ENCODE measurements around the gene ALDH1L1. TPM values are rescaled to one million over a fixed set of nuclear protein-coding genes. Genes with fewer than 3 reads are reported as not detected.

The ALDH1L1 gene
- total RNA-seq, 1 experiment from 2014 or later, result 50.0 TPM

DNA sequence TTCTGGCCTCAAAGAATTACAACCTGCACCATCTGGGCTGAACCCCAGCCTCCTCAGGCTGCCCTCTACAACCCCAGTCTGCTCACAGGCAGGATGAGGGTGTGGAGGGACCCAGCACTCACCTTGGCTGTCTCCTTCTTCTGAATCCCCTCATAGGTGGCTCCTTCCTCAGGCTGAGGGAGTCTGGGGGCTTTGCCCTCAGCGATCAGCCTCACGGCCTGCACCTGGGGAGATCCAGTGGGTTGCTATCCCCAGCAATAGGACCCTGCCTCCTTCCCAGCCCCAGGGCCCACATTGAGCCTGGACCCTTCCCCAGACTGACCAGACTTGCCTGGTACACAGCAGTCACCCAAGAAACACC lies 25.1 kb downstream of the ALDH1L1 start:
- no TSS peak for BruUV-seq (replicated peaks)
- Histone ChIP-seq H3K79me2 (ENCODE audit: low read depth) (no peaks in the 10 kb centered on the region), H3K9me2 (ENCODE audit: insufficient read depth) (no peaks in the 10 kb centered on the region), H3K4me2 (no peak overlapping the region), H3F3A (ENCODE audit: insufficient read depth, low read depth) (no peaks in the 10 kb centered on the region), H3K4me3 (no peak overlapping the region), H3K27me3 (ENCODE audit: insufficient read depth, low read depth) (no peaks in the 10 kb centered on the region), H3K9me3 (ENCODE audit: insufficient read depth, low read depth) (no peaks in the 10 kb centered on the region), H4K20me1 (ENCODE audit: insufficient read depth) (no peaks in the 10 kb centered on the region), H3K36me3 (ENCODE audit: low read depth) (no peaks in the 10 kb centered on the region), H3K4me1 (replicated peaks; ENCODE audit: insufficient read depth) (no peaks in the 10 kb centered on the region), H3K27ac (no peak overlapping the region), H2AFZ (no peak overlapping the region)
- intact Hi-C loops (cut with micrococcal nuclease; ENCODE audit: unreplicated experiment), result no loop called here
- DNase-seq, result no peak
- CTCF ChIA-PET, result no interaction called here
- POLR2A ChIA-PET (ENCODE audit: unreplicated experiment), result no interaction called here
- TF ChIP-seq, protein P1, sequence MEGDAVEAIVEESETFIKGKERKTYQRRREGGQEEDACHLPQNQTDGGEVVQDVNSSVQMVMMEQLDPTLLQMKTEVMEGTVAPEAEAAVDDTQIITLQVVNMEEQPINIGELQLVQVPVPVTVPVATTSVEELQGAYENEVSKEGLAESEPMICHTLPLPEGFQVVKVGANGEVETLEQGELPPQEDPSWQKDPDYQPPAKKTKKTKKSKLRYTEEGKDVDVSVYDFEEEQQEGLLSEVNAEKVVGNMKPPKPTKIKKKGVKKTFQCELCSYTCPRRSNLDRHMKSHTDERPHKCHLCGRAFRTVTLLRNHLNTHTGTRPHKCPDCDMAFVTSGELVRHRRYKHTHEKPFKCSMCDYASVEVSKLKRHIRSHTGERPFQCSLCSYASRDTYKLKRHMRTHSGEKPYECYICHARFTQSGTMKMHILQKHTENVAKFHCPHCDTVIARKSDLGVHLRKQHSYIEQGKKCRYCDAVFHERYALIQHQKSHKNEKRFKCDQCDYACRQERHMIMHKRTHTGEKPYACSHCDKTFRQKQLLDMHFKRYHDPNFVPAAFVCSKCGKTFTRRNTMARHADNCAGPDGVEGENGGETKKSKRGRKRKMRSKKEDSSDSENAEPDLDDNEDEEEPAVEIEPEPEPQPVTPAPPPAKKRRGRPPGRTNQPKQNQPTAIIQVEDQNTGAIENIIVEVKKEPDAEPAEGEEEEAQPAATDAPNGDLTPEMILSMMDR (conservative IDR thresholded peaks at IDR 0.05), result no peak
- TF ChIP-seq EZH2 (IDR thresholded peaks at IDR 0.05; ENCODE audit: low read depth), result no peak

DNA sequence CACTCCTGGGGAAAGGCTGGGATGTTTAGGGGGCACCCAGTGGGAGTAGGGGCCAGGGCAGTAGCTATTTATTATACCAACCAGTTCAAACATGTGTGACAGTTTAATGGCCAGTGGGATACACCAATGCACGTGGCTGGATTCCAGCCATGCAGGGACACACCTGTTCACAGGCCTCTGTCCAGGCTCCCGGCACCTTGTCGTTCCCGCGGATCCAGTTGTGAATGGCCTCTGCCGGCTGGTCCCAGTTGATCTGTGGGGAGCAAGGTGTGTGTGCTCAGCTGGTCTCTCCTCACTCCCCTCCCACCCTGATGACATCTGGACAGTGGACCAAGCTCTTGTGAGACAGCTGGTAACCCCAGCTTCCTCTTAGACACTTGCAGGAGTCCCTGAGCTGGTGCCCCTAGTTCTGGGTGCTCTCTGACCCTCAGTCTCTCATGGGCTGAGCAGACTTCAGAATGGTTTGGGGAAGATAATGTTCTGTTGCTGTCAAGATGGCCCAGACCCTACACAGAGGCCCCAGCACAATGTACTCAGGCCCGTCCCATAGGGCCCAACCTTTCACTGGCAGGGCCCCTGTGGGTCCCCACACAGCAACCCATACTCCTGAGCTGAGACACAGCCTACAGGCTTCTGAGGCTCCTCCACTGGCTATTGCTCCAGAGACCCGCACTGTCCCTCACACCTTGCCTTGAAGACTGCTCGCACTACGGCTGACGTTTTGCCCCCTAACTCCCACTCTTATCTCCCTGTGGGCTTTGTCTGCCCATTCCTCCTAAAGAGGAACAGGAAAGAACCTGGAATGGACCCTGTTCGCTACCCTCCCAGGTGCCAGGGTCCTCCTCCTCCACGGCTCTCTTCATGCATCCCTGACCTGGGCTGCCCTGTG lies 25.8 kb downstream of the ALDH1L1 start:
- H4K20me1 ChIP-seq (ENCODE audit: insufficient read depth), result no peaks in the 10 kb centered on the region
- ChIA-PET POLR2A (ENCODE audit: unreplicated experiment) (interaction anchor here (0.5 kb wide), 1 partner anchor 705 kb away, joined by 4 read pairs; no protein-coding TSS in a partner anchor), CTCF (interaction anchor here (0.6 kb wide), 1 partner anchor 219 kb away, joined by 3 read pairs; no protein-coding TSS in a partner anchor)
- H3K27ac ChIP-seq, result no peak overlapping the region
- no peaks in the 10 kb centered on the region for H3K27me3 ChIP-seq (ENCODE audit: insufficient read depth, low read depth)
- H3F3A ChIP-seq (ENCODE audit: insufficient read depth, low read depth), result no peaks in the 10 kb centered on the region
- no peaks in the 10 kb centered on the region for H3K79me2 ChIP-seq (ENCODE audit: low read depth)
- no peaks in the 10 kb centered on the region for H3K4me1 ChIP-seq (replicated peaks; ENCODE audit: insufficient read depth)
- H3K9me2 ChIP-seq (ENCODE audit: insufficient read depth), result no peaks in the 10 kb centered on the region
- no TSS peak for BruUV-seq (replicated peaks)
- no peaks in the 10 kb centered on the region for H3K9me3 ChIP-seq (ENCODE audit: insufficient read depth, low read depth)
- intact Hi-C loops (cut with micrococcal nuclease; ENCODE audit: unreplicated experiment), result no loop called here
- TF ChIP-seq EZH2 (IDR thresholded peaks at IDR 0.05; ENCODE audit: low read depth), result no peak
- TF ChIP-seq, protein P1 (conservative IDR thresholded peaks at IDR 0.05), result no peak
- H3K4me2 ChIP-seq, result no peak overlapping the region
- H2AFZ ChIP-seq, result no peak overlapping the region
- H3K4me3 ChIP-seq, result no peak overlapping the region
- no peak for DNase-seq
- H3K36me3 ChIP-seq (ENCODE audit: low read depth), result no peaks in the 10 kb centered on the region

DNA sequence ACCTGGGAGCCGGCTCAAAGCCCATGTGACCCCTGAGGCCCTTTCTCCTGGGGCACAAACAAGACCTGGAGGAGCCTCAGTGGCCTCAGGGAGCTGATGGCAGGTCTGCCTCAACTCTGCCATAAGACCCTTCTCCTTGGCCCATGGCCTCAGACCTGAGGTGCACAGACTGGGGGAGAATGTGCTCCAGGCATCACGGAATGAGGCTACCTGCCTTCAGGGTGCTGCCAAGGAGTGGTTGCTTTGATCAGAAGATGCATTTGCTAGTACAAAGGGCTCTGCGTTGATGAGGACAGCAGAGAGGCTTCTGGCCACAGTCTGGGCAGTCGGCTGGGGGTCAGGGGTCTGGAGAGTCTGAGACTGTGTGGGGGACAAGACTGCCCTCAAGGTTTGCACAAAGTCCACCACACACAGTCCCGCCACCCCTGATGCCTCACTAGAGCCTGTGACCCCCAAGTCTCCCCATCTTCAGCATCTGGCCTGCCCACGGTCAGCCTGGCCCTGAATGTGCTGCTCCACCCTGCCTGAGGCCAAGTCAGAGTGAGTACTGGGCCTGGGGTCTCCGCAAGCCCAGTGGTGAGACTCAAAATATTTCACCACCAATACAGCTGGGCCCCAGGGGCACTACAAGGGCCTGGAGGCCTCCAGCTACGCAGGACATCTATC lies 26.6 kb downstream of the ALDH1L1 start:
- no peaks in the 10 kb centered on the region for H3K4me1 ChIP-seq (replicated peaks; ENCODE audit: insufficient read depth)
- ChIA-PET POLR2A (ENCODE audit: unreplicated experiment) (no interaction called here), CTCF (interaction anchor here (0.6 kb wide), 1 partner anchor 219 kb away, joined by 3 read pairs; no protein-coding TSS in a partner anchor)
- no peak overlapping the region for H3K27ac ChIP-seq
- no peak overlapping the region for H3K4me2 ChIP-seq
- H2AFZ ChIP-seq, result no peak overlapping the region
- H3K27me3 ChIP-seq (ENCODE audit: insufficient read depth, low read depth), result no peaks in the 10 kb centered on the region
- TF ChIP-seq, protein P1 (conservative IDR thresholded peaks at IDR 0.05), result no peak
- no peak for TF ChIP-seq EZH2 (IDR thresholded peaks at IDR 0.05; ENCODE audit: low read depth)
- H3K9me2 ChIP-seq (ENCODE audit: insufficient read depth), result no peaks in the 10 kb centered on the region
- no peaks in the 10 kb centered on the region for H3K79me2 ChIP-seq (ENCODE audit: low read depth)
- intact Hi-C loops (cut with micrococcal nuclease; ENCODE audit: unreplicated experiment), result no loop called here
- no peaks in the 10 kb centered on the region for H3F3A ChIP-seq (ENCODE audit: insufficient read depth, low read depth)
- no peak overlapping the region for H3K4me3 ChIP-seq
- BruUV-seq (replicated peaks), result no TSS peak
- H3K36me3 ChIP-seq (ENCODE audit: low read depth), result no peaks in the 10 kb centered on the region
- no peaks in the 10 kb centered on the region for H4K20me1 ChIP-seq (ENCODE audit: insufficient read depth)
- no peaks in the 10 kb centered on the region for H3K9me3 ChIP-seq (ENCODE audit: insufficient read depth, low read depth)
- no peak for DNase-seq
